NCI-H1105 treated with DMSO at 0.1 percent for 48 hours (cell line): ENCODE measurements around the gene POLA2.

Experiments
- DNase-seq: peaks from one replicate; lab custom pipeline; 2025; lab: John Stamatoyannopoulos, UW

Gene POLA2

DNA sequence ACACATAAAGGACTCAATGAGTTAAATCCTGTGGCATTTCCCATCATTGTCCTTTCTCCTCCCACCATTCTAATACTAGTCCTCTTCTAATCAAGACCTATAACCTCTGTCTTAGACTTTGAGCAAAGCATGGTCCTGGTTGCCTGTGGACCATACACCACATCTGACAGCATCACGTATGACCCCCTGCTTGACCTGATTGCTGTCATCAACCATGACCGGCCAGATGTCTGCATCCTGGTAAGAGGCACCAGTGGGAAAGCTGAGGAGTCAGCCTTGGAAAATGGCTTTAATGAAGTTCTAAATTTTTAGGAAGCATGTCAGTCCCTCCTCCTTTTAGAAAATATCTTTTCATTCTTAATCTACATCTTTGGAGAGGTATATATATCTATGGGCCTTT, 25.8 kb downstream of the POLA2 start:
- DNase-seq: no peak

- DNase-seq: peak; percentile 58
Measured at GRCh38 chr11:65288706-65289536, 27.2 kb downstream of the POLA2 start.

DNA sequence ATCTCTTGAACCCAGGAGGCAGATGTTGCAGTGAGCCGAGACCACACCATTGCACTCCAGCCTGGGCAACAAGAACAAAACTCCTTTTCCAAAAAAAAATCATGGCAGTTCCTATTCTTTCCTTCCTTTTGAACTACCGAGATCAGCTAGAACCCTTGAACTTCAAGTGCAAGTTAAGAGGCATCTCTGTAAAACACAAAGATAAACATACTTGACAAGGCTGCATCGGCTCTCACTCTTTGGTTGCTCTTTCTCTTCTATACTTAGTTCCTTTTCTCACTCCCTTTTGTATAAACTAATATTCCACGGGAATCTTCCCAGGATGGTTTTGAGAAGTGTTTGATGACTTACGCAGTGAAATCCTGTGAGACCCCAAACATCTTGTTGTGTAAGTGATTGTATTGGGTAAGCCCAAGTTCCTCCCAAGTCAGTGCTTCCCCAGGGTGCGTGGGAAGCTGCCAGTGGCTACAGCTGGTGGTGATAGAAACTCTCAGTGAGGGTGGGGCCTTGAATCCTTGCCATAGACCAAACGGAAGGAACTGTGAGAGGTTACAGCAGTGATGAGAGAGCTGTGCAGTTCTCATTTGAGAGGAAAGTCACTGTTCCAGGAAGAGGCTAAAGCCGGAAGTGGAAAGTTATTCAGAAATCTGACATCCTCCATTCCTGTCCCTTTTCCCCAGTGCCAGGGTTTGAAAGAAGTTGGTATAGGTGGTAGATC, 28.8 kb downstream of the POLA2 start:
- DNase-seq: no peak

DNA sequence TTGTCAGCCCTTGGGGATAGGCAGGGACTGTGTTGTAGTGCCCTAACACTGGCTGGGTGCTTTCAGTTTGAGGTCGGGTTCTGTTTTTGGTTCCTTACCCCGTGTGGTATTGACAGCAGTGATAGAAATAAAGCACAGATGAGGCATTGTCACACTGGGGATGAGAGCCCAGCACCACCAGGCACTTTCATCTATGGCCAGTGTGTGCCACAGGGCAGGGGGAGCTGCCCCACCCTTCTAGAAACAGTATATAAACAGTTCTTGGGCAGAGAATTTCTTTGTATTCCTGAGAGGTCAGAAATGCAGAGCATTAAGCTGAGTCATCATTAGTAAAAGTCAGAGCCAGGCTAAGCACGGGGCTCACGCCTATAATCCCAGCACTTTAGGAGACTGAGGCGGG, 29.9 kb downstream of the POLA2 start:
- DNase-seq: no peak

GRCh38 chr11:65292890-65293289, 31.1 kb downstream of the POLA2 start:
- no peak for DNase-seq

DNA sequence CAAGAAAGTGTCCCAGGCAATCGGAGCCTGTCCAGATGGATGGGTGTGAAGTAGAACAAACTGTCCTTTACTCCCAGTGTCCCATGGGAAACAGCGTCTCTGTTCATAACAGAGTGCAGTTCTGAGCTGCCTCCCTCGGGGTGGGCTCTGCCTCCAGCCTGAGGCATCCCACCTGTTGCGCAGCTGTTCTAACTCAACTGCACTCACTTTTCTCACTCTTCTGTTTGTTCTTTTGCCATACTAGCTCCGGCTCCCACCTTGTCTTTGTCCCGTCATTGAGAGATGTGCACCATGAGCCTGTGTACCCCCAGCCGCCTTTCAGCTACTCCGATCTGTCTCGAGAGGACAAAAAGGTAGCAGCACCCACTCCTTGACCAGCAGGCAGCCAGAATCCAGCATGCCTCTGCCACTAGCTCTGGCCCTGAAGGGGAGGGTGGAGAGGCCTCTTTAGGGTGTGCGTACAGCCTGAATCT, 32.2 kb downstream of the POLA2 start:
- DNase-seq: no peak

DNA sequence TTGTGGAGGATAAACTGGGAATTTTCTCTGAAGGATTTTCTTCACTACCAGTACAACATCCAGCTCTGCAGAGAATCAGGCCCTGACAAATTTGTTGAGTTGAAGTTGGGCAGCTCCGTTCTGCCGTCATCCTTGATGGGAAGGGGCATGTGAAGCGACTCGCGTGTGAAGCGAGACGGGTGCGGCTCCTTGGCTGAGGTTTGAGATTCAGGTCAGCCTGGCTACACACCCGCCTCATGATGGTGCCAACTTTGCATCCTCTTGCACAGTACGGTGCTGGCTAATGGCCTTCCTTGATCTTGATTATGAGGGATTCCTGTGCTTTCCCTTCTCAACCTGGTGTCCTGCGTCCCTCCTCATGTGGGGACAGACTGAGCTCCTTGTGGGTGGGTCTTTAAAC, 33.2 kb downstream of the POLA2 start:
- no peak for DNase-seq

- no peak for DNase-seq
Measured at GRCh38 chr11:65295571-65296341, 34.0 kb downstream of the POLA2 start.

DNA sequence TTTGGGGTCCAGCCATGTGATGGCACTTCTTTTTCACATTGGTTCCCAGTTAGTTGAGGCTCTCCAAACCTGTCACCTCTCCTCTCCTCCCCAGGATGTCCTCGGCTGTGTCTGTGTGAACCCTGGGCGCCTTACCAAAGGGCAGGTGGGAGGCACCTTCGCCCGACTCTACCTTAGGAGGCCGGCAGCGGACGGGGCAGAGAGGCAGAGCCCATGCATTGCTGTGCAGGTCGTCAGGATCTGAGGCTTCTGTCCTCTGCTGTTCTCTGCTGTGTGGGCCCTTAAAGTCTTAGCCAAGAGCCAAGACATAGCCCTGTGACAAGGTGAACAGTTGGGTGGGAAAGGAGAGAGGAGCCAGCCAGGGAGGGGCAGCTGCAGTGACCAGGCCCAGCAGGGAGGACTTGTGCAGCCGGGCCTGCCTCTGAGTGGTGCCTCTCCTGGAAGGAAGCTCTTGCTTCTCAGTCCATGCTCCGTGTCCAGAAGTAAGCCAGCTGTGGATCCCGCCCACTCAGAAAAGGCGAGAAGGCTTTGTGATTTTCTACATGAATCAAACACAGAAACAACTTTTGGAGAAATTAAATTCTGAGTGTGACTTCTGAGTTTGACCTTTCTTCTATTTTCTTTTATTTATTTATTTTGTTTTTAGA, 35.4 kb downstream of the POLA2 start:
- DNase-seq: no peak

GRCh38 chr11:65298131-65298535, 36.4 kb downstream of the POLA2 start:
- no peak for DNase-seq

GRCh38 chr11:65298655-65299179, 37.0 kb downstream of the POLA2 start:
- DNase-seq: no peak

DNA sequence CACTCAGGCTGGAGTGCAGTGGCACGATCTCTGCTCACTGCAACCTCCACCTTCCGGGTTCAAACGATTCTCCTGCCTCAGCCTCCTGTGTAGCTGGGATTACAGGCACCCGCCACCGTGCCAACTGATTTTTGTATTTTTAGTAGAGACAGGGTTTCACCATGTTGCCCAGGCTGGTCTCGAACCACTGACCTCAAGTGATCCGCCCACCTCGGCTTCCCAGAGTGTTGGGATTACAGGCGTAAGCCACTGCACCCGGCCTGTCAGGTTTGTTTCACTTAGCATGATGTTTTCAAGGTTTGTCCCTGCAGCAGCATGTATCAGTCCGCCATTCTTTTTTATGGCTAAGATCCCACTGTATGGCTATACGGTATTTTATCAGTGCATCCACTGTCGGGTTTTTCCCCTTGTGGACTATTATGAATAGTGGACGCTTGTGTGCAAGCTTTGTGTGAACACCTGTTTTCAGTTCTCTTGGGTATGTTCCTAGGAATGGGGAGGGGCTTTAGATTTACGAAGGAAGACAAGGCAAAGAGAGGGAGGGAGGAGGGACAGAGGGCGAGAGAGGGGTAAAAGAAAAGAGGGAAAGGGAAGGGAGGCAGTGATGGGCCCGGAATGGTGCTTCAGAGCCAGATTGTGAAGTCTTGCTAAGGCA, 39.0 kb downstream of the POLA2 start:
- DNase-seq: no peak

- no peak for DNase-seq
Measured at GRCh38 chr11:65301491-65302329, 39.9 kb downstream of the POLA2 start.

- DNase-seq: no peak
Measured at GRCh38 chr11:65303555-65303954, 41.8 kb downstream of the POLA2 start.

DNA sequence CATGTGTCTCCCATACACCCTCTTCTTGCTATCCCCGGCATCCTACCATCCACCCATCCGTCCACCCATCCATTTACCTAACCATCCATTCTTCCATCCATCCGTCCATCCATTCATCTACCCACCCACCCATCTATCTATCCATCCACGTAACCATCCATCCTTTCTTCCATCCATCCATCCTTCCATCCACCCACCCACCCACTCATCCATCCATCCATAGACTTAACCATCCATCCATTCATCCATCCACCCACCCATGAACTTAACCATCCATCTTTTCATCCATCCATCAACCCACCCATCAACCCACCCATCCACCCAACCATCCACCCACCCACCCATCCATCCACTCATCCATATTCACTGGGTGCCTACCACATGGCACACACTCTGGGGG, 42.3 kb downstream of the POLA2 start:
- no peak for DNase-seq

- no peak for DNase-seq
Measured at GRCh38 chr11:65304613-65305012, 42.9 kb downstream of the POLA2 start.

DNA sequence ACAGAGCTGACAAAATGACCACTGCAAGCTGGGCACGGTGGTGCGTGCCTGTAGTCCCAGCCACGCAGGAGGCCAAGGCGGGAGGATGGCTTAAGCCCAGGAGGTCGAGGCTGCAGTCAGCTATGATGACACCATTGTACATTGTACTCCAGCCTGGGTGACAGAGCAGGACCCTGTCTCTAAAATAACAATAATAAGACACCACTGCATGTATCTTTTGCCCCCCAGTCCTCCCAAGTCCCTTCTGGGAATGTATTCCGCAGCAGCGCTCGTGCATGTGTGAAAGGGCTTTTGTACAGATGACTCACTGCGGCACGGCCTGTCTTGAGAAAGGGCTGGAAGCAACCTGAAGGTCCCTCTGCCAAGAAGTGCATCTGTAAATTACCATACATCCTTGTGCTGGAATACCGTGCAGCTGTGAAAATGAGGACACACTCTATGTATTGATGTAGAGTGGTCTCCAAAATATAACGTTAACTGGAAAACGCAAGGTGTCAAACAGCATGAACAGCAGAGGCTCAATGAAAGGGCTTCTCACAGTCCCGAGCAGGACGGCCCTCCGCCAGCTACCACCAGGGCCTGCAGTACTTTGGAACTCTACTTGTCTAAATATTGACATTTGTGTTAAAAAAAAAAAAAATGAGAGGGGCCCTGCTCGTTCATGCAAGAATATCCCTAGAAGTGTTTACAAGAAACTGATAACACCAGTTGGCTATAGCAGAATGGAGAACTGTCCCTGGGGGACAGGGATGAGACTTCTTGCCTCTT, 43.9 kb downstream of the POLA2 start:
- DNase-seq: no peak

DNA sequence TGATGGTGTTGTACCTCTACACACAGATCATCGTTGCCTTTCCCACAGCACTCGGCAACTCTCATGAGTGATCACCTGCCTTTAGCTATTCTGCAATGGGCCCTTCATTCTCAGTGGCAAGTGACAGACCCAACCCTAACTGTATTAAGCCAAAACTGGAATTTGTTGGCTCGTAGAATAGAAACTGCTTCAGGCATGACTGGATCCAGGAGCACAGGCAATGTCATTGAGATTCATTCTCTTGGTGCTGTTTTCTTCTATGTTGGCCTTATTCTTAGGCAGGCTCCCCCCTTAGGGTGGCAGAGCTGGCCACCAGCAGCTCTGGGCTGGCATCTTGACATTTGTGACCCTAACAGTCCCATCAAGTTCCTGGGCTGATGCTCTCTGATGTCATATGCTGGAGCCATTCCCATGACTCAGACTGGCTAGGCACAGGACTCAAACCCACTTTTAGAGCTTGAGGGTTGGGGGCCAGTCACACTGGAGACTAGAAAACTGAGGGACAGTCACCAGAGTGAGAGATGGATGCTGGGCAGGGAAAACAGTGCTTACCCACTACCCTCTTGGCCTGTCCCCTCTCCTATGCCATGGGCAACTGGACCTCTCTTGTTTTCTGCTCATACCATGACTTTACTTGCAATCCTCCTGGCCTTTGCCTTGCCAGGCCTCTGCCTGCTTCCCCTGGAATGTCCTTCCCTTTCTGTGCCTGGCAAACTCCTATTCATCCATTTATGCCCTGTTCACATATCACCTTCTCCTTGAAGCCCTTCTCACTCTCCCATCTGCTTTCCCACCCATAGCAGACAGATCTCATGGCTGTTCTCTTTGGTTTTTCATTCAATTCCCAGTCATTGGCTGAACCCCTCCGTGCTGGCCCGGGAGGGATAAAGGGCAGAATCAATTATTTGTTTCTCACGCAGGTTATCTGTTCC, 45.8 kb downstream of the POLA2 start:
- no peak for DNase-seq
